MM.1S (cell line): ENCODE data around the gene ACHE.

Experiments
- DNase-seq: peaks from one replicate; pipeline ENCODE4 v3.0.0-alpha.2; 2015
- H2AFZ ChIP-seq: fragments of 300-600 bp; sonication (generic); 2 replicates; pipeline ENCODE4 v1.6.0; 2016; ENCODE audit warnings: antibody characterized with exemption, low read length
- H3F3A ChIP-seq: fragments of 300-600 bp; sonication (generic); 2 replicates; pipeline ENCODE4 v1.6.1; 2016; ENCODE audit warnings: mild to moderate bottlenecking, antibody characterized with exemption, low read length, moderate library complexity, mixed read lengths; ENCODE audit not compliant: insufficient read depth
- H3K27ac ChIP-seq: fragments of 300-600 bp; sonication (generic); 2 replicates; pipeline ENCODE4 v1.5.1; 2016; ENCODE audit warnings: mild to moderate bottlenecking, low read length
- H3K27me3 ChIP-seq: fragments of 300-600 bp; sonication (generic); replicated peaks from 2 replicates; pipeline ENCODE4 v1.6.0; 2016; ENCODE audit warnings: low read length; ENCODE audit not compliant: insufficient read depth
- H3K36me3 ChIP-seq: fragments of 300-600 bp; sonication (generic); replicated peaks from 2 replicates; pipeline ENCODE4 v1.6.1; 2016; ENCODE audit warnings: mild to moderate bottlenecking, low read length, mixed read lengths; ENCODE audit not compliant: insufficient read depth
- H3K4me1 ChIP-seq: fragments of 300-600 bp; sonication (generic); 2 replicates; pipeline ENCODE4 v1.6.1; 2016; ENCODE audit warnings: low read length, mixed read lengths
- H3K4me2 ChIP-seq: fragments of 300-600 bp; sonication (generic); 2 replicates; pipeline ENCODE4 v1.6.0; 2016; ENCODE audit warnings: low read depth, low read length
- H3K4me3 ChIP-seq: fragments of 300-600 bp; sonication (generic); 2 replicates; pipeline ENCODE4 v1.5.1; 2016; ENCODE audit warnings: low read length, mixed read lengths
- H3K79me2 ChIP-seq: fragments of 300-600 bp; sonication (generic); 2 replicates; pipeline ENCODE4 v1.6.1; 2016; ENCODE audit warnings: mixed run types, low read length, mixed read lengths
- H3K9ac ChIP-seq: fragments of 300-600 bp; sonication (generic); 2 replicates; pipeline ENCODE4 v1.6.1; 2016; ENCODE audit warnings: low read length, mixed read lengths
- H3K9me2 ChIP-seq: fragments of 300-600 bp; sonication (generic); replicated peaks from 2 replicates; pipeline ENCODE4 v1.6.1; 2016; ENCODE audit warnings: mild to moderate bottlenecking, low read length, mixed read lengths; ENCODE audit not compliant: insufficient read depth
- H3K9me3 ChIP-seq: fragments of 300-600 bp; sonication (generic); replicated peaks from 2 replicates; pipeline ENCODE4 v1.6.1; 2016; ENCODE audit warnings: mild to moderate bottlenecking, low read length, mixed read lengths; ENCODE audit not compliant: insufficient read depth
- H4K20me1 ChIP-seq: fragments of 300-600 bp; sonication (generic); 2 replicates; pipeline ENCODE4 v1.6.1; 2016; ENCODE audit warnings: mild to moderate bottlenecking, low read length, moderate library complexity, mixed read lengths; ENCODE audit not compliant: insufficient read depth
- CTCF ChIP-seq: fragments of 300-600 bp; sonication (generic); IDR thresholded peaks from 2 replicates; pipeline ENCODE4 v1.5.1; 2016; ENCODE audit warnings: antibody characterized with exemption, low read length, mixed read lengths
- EZH2 ChIP-seq: fragments of 300-600 bp; sonication (generic); optimal IDR thresholded peaks from 2 replicates; pipeline ENCODE3; 2017; ENCODE audit warnings: low read depth, mild to moderate bottlenecking, antibody characterized with exemption, low read length, mixed read lengths
- EZH2phosphoT487 ChIP-seq: fragments of 300-600 bp; sonication (generic); IDR thresholded peaks from 2 replicates; pipeline ENCODE4 v1.6.1; 2018; ENCODE audit warnings: antibody characterized with exemption, low read length

ACHE gene

GRCh38 chr7:100886142-100886935 is 9.3 kb downstream of the ACHE start:
- H3F3A ChIP-seq = peaks cover 12% of the 10 kb centered on the region; the same call in 1 of the 2 replicates
- DNase-seq = no peak

GRCh38 chr7:100885440-100886141 is 10.1 kb downstream of the ACHE start:
- peaks cover 12% of the 10 kb centered on the region; the same call in 1 of the 2 replicates for H3F3A ChIP-seq

More at GRCh38 chr7:100886142-100886935, 9.3 kb downstream of the ACHE start:
- H3K36me3 ChIP-seq = peaks cover 45% of the 10 kb centered on the region
- no peaks in the 10 kb centered on the region for H4K20me1 ChIP-seq
- TF ChIP-seq EZH2 (no peak), CTCF (no peak), EZH2phosphoT487 (no peak)
- no peak overlapping the region for H3K4me3 ChIP-seq
- no peaks in the 10 kb centered on the region for H3K9me3 ChIP-seq
- no peak overlapping the region for H3K9ac ChIP-seq
- no peak overlapping the region for H2AFZ ChIP-seq
- no peaks in the 10 kb centered on the region for H3K9me2 ChIP-seq
- no peak overlapping the region for H3K4me2 ChIP-seq
- H3K79me2 ChIP-seq = peaks cover 21% of the 10 kb centered on the region
- H3K27me3 ChIP-seq = peaks cover 13% of the 10 kb centered on the region
- no peak overlapping the region for H3K27ac ChIP-seq
- peaks cover 10% of the 10 kb centered on the region for H3K4me1 ChIP-seq

More at GRCh38 chr7:100885440-100886141, 10.1 kb downstream of the ACHE start:
- TF ChIP-seq CTCF (no peak), EZH2 (no peak), EZH2phosphoT487 (no peak)
- H4K20me1 ChIP-seq = no peaks in the 10 kb centered on the region; the same call in 1 of the 2 replicates
- H2AFZ ChIP-seq = no peak overlapping the region
- no peaks in the 10 kb centered on the region for H3K9me2 ChIP-seq
- H3K27ac ChIP-seq = no peak overlapping the region
- H3K36me3 ChIP-seq = peaks cover 45% of the 10 kb centered on the region
- H3K9me3 ChIP-seq = no peaks in the 10 kb centered on the region
- peaks cover 28% of the 10 kb centered on the region for H3K79me2 ChIP-seq
- peaks cover 10% of the 10 kb centered on the region for H3K4me1 ChIP-seq
- H3K9ac ChIP-seq = no peak overlapping the region
- peaks cover 6% of the 10 kb centered on the region for H3K27me3 ChIP-seq
- no peak for DNase-seq
- H3K4me2 ChIP-seq = no peak overlapping the region
- no peak overlapping the region for H3K4me3 ChIP-seq
